ENCODE results near the gene VEZF1. TPM values are rescaled to one million over a fixed set of nuclear protein-coding genes. Genes with fewer than 3 reads are reported as not detected.

Gene VEZF1
- total RNA-seq, 1 donor from 2014 or later, result 73.7 TPM

DNA sequence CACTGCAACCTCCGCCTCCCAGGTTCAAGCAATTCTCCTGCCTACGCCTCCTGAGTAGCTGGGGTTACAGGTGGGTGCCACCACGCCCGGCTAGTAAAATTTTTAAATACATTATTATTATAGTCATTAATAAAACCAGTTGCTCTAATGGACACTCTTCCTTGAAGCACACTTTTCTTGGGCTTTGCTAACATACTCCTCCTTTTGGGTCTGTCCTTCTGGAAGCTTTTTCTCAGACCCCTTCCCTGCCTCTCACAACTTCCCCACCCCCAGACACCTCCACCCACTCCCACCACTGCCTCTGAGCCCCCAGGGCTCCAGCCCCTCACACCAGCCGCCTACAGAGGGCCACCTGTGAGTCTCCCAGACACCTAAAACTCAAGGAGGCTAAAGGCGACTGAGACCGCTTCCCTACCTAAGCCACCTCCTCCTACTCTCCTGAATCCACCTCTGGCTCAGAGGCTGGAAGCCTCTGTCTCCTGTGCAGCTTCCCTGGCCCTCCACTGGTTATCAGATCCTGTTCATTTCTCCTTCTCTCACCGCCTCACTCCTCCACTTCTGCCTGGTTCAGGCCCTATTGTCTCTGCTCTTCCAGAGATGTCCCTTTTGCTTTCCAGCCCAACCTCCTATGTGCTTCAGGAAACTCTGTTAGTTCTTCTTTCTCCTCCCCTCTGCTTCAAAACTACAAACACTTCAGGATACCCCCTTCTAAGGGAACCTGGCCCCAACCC lies 30.8 kb downstream of the VEZF1 start:
- intact Hi-C loops (cut with DNase I), result loop anchor here (2.0 kb wide), 1 partner anchor 14 kb away; no protein-coding TSS in a partner anchor
- DNase-seq, result no peak
- no peak for ATAC-seq (ENCODE audit: poor library complexity)

DNA sequence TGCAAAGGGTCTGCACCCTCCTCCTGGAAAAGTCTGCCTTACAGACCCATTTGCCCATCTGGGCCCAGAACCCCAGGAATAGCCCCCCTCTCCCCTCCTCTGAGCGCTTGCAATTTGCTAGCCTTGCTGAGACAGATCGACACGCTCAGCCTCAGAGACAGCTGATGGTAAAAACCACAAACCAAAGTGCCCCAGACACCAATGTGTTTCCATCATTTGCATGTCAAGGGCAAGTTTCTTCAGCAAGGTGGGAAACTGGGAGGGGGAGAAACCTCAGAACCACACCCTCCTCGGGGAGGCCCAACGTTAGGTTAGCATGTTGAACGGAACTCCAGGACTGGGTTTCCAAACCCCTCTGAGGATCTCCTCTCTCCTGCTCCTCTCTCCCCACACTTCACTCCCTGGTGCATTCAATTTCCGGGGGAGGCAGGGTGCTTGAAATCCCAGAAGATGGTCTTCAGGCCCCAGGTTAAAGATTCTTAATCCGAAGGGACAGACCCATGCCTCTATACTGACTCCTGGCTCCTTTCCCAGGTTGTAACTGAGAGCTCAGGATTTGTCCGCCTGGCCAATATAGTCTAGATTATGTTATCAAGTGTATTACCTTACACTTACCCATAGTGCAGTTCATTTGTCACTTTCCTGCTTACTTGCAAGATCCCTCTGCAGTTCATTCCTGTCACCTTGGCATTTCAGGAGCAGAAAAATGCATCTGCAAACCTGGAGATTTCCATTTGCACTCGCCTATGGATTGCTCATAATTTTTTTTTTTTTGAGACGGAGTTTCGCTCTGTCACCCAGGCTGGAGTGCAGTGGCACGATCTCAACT lies 31.5 kb downstream of the VEZF1 start:
- ATAC-seq (ENCODE audit: poor library complexity) (no peak), DNase-seq (no peak)
- intact Hi-C loops (cut with DNase I), result loop anchor here (2.0 kb wide), 1 partner anchor 14 kb away; no protein-coding TSS in a partner anchor

DNA sequence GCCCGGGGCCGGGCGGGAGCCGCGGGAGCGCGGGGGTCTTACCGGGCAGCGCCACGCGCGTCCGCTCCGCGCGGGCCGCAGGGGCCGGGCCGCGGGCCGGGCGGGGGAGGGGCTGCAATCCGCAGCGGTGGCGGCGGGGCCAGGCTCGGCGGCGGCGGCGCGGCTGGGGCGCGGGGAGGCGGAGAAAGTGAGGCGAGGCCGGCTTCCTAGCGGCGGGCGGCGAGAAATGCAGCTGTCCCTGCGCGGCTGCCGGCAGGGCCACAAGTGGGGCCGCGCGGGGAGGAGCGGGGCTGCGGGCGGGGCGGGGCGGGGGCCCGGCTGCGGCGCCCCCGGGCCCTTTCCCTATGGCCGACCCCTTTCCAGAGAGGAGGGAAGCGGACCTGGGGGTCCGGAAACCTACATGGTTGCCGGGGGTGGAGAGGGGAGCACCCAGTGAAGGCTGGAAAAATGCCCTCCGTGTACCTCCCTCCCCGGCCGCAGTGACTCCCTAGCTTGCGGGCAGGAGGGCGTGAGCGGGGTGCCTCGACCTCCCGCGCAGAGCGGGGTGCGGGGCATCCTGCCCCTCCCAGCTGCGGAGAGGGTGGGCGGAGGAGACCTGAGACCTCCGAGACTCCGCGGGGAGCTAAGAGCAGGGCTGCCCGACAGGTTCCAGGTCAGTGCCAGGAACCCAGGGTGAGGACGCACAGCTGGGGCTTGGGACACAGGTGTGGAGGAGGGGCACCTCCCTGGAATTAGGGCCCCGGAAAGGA lies 32.7 kb downstream of the VEZF1 start, which contains the start of gene CUEDC1:
CUEDC1 (minus strand) TSS at position 230 of the 749 bp plus-strand sequence. CDS start 69,848 bp downstream, outside the sequence.
- ATAC-seq (ENCODE audit: poor library complexity) (peak; percentile 78), DNase-seq (peak; percentile 91)
- intact Hi-C loops (cut with DNase I), result no loop called here

DNA sequence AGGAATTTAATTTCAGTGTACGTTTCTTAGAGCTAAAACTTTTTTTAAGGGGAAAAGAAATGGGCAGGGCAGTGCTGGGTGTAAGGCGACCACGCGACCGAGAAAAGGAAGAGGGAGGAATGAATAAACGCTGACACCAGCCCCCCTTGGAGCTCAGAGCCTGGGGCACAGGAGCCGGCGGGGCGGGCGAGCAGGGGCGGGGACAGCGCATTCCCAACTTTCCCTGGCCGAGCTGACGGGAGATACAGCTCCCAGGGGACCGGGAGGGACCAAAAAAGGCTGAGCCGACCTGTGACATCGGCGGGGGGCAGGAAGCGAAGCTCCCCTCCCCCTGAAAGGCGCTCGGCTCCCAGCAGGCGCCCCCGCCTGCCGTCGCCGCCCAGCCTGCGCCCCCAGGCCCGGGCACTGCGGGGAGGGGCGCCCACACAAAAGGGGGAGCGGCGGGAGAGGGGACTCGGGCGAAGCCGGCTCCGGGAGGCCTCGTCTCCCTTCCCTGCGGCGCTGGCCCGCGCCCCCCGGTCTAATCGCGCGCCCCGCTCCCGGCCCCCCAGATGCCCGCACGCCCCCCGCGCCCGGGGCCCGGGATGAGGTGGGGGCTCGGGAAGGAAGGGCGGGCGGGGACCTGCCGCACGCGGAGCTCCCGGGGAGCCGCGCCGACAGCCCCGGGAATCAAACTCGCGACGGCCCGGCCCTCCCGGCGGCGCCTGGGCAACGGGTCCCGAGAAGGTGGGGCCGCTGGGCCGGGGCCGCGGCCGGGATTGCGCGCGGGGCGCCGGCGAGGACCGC lies 33.5 kb downstream of the VEZF1 start:
- intact Hi-C loops (cut with DNase I), result loop anchor here (5.0 kb wide), 2 partner anchors 33 to 42 kb away; partner anchors contain the start of gene VEZF1
- DNase-seq (peak; percentile 91), ATAC-seq (ENCODE audit: poor library complexity) (peak; percentile 81)

DNA sequence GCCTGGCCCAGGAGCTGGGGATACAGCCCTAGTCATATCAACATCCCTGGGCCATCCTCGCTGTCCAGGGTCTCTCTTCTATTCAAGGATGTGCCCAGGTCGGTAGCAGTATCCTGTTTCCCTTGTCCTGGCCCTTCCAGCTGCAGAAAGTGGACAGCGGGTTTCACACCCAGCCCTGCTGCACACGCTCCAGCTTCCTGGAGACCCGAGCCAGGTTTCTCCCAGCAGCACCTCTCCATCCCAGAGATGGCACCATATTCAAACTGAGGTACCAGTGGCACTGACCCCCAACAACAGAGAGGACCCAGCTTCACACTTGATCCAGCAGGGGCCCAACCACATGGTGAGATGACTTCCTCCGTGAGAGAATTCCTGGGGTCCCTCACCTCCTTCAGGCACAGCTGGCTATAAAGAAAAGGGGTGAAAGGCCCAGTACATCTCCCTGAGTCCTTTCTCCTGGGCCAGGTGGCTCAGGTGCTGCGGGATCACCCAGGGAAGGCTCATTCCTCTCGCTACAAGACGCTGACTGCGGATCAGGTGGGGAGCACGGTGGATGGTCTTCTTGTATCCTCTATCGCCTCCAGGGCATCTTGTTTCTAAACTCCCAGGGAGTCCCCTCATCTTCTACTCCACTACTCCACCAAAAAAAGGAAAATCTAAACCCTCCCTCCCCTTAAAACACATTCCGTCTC lies 34.2 kb downstream of the VEZF1 start:
- intact Hi-C loops (cut with DNase I), result loop anchor here (5.0 kb wide), 2 partner anchors 33 to 42 kb away; partner anchors contain the start of gene VEZF1
- no peak for DNase-seq
- no peak for ATAC-seq (ENCODE audit: poor library complexity)

DNA sequence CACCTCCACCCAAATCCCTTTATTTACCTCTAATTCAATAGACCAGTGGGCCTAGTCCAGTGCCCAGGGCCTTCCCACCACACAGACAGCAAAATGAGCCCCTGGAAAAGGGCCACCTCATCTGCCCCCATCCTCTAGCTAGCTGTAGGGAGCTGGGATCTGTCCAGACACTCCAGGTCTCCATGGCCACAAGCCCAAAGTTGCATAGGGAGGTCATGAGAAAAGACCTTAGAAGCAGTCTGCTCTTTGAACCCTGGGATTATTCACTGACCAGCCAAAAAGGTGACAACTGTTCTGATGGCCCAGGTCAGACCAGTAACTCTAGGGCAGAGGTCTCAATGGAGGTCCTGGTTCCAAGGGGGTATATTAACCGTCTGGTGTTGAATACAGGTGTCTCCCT lies 34.8 kb downstream of the VEZF1 start:
- ATAC-seq (ENCODE audit: poor library complexity) (no peak), DNase-seq (no peak)
- intact Hi-C loops (cut with DNase I), result loop anchor here (5.0 kb wide), 2 partner anchors 34 to 41 kb away; partner anchors contain the start of gene VEZF1

DNA sequence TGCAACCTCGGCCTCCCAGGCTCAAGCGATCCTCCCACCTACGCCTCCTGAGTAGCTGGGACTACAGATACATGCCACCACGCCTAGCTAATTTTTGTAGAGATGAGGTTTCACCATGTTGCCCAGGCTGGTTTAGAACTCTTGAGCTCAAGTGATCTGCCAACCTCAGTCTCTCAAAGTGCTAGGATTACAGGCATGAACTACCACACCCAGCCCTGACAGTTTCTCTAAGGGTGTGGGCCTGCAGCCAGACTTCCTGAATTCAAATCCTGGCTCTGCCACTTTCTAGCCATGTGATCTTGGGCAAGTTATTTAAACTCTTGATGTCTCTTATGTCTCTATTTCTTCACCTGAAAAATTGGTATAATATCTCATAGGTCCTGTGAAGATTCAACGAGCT lies 38.4 kb downstream of the VEZF1 start:
- DNase-seq, result no peak
- ATAC-seq (ENCODE audit: poor library complexity), result peak; percentile 10

DNA sequence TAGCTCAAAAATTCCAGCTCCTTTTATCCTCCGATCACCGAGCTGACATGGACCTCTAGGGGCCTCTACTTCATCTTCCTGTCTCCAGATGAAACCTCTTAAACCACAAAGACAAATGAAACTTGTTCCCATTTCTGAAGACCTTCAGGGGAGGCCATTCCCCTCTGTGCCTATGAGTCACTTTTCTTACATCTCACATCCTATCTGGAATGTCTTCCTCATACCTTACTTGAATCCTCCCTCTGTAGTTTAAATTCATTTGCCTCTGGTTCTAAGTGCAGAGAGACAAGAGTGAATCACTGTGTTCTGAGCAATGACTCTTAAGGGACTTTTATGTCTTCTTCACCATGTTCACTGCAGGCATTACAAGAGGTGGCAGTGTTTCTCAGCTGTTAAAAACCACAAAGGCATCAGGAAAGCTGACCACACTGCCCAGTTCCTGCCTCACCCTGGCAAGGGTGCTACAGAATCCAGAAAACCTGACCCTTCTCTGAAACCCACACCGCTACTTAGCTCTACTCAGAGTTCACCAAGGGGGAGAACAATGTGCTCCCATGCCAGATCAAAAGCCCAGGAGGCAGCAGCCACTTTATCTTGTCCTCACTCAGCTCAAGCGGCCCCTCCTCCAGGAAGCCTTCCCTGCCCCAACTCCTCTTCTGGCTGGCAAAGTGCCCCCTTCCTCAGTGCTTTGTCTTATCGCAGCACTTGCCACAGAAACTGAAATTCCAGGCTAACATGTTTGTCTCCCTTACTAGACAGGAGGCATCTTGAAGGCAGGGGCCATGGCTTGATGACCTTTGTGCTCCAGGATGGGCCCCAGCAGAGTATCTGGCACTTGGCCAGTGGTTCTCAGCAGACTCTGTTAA lies 39.3 kb downstream of the VEZF1 start:
- no peak for DNase-seq
- intact Hi-C loops (cut with DNase I), result no loop called here
- ATAC-seq (ENCODE audit: poor library complexity), result peak; percentile 27

More for the DNA sequence above, 38.4 kb downstream of the VEZF1 start:
- intact Hi-C loops (cut with DNase I), result loop anchor here (5.0 kb wide), 2 partner anchors 37 to 38 kb away; partner anchors contain the start of gene VEZF1

DNA sequence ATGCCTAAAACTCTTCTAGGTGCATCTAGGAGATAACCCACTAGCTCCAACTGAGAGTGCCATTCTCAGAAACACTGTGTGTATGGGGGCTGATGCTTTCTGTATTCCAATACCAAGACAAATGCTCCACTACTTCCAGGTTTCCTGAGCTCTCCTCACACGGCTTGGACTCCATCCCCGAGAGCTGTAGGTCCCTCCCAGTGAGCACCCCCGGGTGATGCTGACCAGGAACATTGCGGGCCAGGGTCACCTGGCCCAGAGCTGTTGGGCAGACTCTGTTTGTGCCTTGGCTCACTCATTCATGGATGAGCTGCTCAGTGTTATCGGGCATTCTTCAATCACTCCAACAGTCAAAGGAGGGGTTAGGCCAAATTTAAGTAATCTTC lies 39.9 kb downstream of the VEZF1 start:
- intact Hi-C loops (cut with DNase I), result no loop called here
- no peak for ATAC-seq (ENCODE audit: poor library complexity)

DNA sequence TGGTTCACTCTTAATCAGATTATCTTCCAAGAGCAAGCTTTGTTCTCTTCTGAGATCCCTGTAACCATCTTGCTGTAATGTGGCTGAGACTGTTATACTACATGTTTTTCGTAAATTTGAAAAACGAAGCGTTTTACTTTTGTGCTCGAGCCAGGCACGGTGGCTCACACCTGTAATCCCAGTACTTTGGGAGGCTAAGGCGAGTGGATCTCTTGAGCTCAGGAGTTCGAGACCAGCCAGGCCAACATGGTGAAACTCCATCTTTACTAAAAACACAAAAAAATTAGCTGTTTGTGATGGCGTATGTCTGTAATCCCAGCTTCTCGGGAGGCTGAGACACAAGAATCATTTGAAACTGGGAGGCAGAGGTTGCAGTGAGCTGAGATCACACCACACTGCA lies 40.7 kb downstream of the VEZF1 start:
- intact Hi-C loops (cut with DNase I), result no loop called here
- ATAC-seq (ENCODE audit: poor library complexity), result no peak

More for the DNA sequence above, 39.9 kb downstream of the VEZF1 start:
- no peak for DNase-seq

DNA sequence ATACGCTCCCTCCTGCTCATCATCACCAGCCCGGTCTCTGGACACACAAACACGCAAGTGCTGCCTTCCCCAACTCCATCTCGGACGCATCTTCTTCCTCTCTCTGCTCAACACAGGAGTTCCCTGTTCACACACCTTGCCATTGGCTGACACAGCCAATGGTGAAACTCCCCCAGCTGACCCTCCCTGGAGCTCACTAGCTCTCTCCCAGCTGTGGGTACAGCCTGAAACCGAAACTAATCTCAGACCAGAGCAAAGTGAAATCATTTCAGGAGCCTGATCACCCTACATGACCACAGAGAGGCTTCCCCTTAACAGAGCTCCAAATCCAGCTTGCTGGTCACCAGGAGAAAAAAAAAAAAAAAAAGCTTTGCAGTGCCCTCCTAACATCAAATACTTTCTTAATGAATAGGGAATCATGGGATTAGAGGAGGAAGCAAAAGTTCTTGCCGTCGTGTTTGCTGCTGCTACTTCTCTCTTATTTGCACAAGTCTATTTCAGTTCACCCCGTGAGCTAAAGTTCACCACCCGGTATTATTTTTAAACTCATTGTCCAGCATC lies 41.2 kb downstream of the VEZF1 start:
- intact Hi-C loops (cut with DNase I), result no loop called here
- peak; percentile 62 for ATAC-seq (ENCODE audit: poor library complexity)
- peak; percentile 63 for DNase-seq

More for the DNA sequence above, 40.7 kb downstream of the VEZF1 start:
- DNase-seq, result no peak

DNA sequence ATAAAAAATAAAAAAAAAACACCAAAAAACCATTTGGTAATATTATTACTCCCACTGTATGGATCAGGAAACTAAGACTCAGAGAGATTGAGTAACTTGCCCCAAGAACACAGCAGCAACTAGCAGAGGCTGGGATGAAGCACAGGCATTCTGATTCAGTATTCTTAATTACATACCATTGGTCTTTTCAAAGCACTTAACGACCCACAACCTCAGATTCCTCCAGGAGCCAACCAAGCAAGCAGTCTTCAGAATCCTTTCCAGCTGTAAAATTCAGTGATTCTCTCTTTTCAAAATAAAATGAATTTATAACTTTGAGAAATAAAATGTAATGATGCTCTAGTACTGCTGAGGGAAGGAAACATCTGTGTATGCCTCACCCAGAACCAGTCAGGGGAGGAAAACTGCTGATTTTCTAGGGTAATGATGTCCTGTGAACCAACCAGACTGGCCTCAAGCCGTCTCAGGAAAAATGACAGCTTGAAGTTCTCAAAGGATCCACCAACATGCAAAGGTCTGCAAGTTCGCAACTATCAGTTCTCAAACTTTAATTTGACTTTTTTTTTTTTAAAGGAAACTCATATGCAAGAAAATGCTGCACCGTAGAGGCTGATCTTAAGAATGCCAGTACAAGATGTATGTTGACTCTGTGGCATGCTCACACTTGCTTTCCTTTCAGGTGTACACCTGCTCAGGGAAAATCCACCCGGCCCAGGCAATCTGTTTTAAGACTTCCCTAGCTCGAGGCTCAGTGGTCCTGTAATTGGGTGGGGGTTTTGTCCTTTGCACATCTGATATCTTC lies 41.9 kb downstream of the VEZF1 start:
- DNase-seq (no peak), ATAC-seq (ENCODE audit: poor library complexity) (no peak)
- intact Hi-C loops (cut with DNase I), result no loop called here

DNA sequence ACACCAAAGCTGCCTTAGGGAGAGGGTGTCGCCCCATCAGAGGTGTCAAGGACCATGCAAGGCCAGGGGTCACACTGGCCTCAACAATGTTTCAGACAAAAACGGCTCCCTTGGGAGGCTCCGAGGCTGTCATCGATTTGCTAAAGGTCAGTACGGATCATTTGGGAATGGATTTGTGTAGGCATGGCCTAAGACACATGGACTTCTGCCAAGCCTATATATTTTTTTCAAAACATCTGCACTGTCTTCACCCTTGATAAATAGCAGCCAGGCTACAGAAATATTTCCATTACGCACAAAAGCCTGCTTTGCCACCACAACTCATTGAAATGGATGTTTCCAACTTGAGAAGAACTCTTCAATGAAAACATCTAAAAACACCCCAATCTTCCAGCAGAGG lies 43.1 kb downstream of the VEZF1 start:
- intact Hi-C loops (cut with DNase I), result no loop called here
- no peak for ATAC-seq (ENCODE audit: poor library complexity)

DNA sequence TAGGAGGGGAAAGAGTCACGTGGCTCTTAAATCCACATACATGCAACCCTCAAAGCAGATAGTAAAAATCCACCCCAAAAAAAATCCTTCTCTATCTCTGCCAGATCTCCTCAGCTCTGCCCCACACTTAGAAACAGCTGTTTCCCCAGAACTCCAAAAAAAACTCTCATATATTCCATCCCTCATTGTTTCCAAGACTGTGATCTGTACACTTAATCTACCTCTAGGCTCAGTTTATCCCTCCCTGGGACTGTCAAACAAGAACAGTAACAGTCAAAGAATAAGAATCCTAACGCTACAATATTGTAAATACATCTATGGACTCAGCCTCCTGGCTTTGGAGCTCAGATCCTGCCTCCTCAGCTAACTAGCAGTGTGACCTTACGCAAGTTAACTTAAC lies 44.4 kb downstream of the VEZF1 start:
- intact Hi-C loops (cut with DNase I), result no loop called here
- ATAC-seq (ENCODE audit: poor library complexity), result no peak

More for the DNA sequence above, 43.1 kb downstream of the VEZF1 start:
- DNase-seq, result no peak

DNA sequence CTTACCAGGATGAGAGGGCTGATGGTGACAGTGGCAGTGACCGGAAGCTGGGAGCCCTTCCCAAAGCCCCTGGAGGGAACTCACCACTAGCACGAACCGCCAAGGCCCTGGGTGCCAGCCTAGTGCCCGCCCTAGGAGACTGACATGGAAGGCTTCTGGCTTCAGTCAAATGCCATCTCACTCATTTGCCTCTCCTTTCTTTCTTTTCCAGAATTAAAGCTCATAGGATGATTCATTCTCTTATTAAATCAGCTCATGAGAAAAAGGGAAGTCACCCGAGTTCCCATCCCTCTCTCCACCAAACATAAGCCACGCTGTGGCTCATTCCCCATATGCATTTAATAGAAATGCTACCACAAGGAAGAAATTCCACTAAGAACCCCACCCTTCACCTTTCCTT lies 44.9 kb downstream of the VEZF1 start:
- no peak for DNase-seq
- no peak for ATAC-seq (ENCODE audit: poor library complexity)
- intact Hi-C loops (cut with DNase I), result no loop called here

More for the DNA sequence above, 44.4 kb downstream of the VEZF1 start:
- no peak for DNase-seq

Measured in Right ventricle myocardium superior (tissue), 1 donor.